Cardiac muscle cell (in vitro differentiated cells and primary cell): ENCODE data around the gene EFHC1. TPM values are rescaled to one million over a fixed set of nuclear protein-coding genes. Genes with fewer than 3 reads are reported as not detected.

Source experiments
- DNase-seq, 2 donors: peaks; one replicate each; pipeline versions ENCODE4 v3.0.0 to v3.0.0-alpha.2; 2010 to 2017; ENCODE audit warnings: low read depth in 1 of 2, low spot score in 1 of 2
- H3K27ac ChIP-seq: fragments of 200-600 bp; sonication (generic); 2 replicates; pipeline ENCODE4 v1.5.1; 2016
- H3K27me3 ChIP-seq: fragments of 200-600 bp; sonication (generic); 2 replicates; pipeline ENCODE4 v1.6.0; 2016; ENCODE audit warnings: control low read depth
- H3K36me3 ChIP-seq: fragments of 200-600 bp; sonication (generic); 2 replicates; pipeline ENCODE4 v1.5.1; 2016; ENCODE audit warnings: control low read depth
- H3K4me1 ChIP-seq: fragments of 200-600 bp; sonication (generic); 2 replicates; pipeline ENCODE4 v1.8.1; 2017; ENCODE audit warnings: low read depth, mild to moderate bottlenecking, mixed run types
- H3K4me3 ChIP-seq: fragments of 200-600 bp; sonication (generic); 2 replicates; pipeline ENCODE4 v1.5.1; 2016; ENCODE audit warnings: mild to moderate bottlenecking
- H3K9me3 ChIP-seq: fragments of 200-600 bp; sonication (generic); 2 replicates; pipeline ENCODE4 v1.5.1; 2017; ENCODE audit warnings: low read depth, mild to moderate bottlenecking, control low read depth
- polyA plus RNA-seq: library from polyadenylated mRNA; unstranded; fragments of >200 nt; fragmentation: Nextera tagmentation; extraction: Ambion mirVana; gene quantifications from 2 replicates; pipeline ENCODE4 v1.2.1, GENCODE V29; 2016
- total RNA-seq: library from RNA; depleted of rRNA; stranded (reverse); fragments of >200 nt; gene quantifications from 2 replicates; pipeline ENCODE4 v1.2.3, GENCODE V29; 2016
- TF ChIP-seq, protein P1 (sequence below): IDR thresholded peaks from 2 replicates; pipeline ENCODE4 v1.5.1; 2012; ENCODE audit warnings: low read depth, mild to moderate bottlenecking, low read length

Gene EFHC1
- total and polyA plus RNA-seq, 2 experiments from 2014 or later: 21.0 to 22.7 TPM

DNA sequence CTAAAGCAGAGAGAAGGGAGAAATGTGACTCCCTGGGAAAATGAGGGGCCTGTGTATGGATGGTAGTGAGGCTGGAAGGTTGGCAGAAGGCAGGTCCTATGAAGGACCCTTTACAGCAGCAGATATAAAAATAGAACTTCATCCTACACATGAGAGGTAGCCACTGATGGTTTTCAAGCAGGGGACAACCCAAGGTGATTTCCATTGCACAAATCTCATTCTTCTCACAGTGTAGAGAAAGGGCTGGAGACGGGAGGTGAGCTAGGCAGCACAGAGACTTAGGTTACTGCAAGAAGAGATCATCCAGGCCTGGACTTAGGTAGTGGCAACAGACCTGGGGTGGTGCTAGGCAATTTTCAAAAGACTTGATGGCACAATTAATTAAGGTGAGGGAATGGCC, 126.0 kb downstream of the EFHC1 start:
- Histone ChIP-seq H3K36me3 (no peaks in the 10 kb centered on the region), H3K27ac (no peak overlapping the region), H3K9me3 (no peaks in the 10 kb centered on the region), H3K4me1 (peaks cover 4% of the 10 kb centered on the region), H3K27me3 (no peaks in the 10 kb centered on the region), H3K4me3 (no peak overlapping the region)
- no peak for DNase-seq
- TF ChIP-seq, protein P1, sequence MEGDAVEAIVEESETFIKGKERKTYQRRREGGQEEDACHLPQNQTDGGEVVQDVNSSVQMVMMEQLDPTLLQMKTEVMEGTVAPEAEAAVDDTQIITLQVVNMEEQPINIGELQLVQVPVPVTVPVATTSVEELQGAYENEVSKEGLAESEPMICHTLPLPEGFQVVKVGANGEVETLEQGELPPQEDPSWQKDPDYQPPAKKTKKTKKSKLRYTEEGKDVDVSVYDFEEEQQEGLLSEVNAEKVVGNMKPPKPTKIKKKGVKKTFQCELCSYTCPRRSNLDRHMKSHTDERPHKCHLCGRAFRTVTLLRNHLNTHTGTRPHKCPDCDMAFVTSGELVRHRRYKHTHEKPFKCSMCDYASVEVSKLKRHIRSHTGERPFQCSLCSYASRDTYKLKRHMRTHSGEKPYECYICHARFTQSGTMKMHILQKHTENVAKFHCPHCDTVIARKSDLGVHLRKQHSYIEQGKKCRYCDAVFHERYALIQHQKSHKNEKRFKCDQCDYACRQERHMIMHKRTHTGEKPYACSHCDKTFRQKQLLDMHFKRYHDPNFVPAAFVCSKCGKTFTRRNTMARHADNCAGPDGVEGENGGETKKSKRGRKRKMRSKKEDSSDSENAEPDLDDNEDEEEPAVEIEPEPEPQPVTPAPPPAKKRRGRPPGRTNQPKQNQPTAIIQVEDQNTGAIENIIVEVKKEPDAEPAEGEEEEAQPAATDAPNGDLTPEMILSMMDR: no peak

DNA sequence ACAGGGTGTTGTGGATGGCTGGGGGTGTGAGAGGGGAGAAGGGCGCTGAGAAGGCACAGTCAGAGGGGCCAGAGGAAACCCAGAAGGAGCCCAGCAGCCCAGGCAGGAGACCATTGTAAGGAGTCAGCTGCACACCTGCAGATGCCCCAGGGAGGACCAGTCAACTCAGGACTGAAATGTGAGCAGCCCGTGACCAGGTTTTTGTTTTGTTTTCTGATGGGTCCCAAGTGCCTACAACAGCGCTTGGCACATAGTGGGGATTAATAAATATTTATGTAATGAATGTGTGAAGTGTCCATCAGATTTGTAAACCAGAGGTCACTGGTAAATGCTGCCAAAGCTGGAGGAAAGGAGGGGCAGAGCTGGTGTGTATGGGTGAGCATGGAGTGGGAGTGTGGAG, 126.5 kb downstream of the EFHC1 start:
- TF ChIP-seq, protein P1: no peak
- H3K27ac ChIP-seq: no peak overlapping the region
- H3K4me3 ChIP-seq: no peak overlapping the region
- no peaks in the 10 kb centered on the region for H3K27me3 ChIP-seq
- H3K36me3 ChIP-seq: no peaks in the 10 kb centered on the region
- no peaks in the 10 kb centered on the region for H3K9me3 ChIP-seq
- DNase-seq: no peak
- peaks cover 9% of the 10 kb centered on the region for H3K4me1 ChIP-seq

DNA sequence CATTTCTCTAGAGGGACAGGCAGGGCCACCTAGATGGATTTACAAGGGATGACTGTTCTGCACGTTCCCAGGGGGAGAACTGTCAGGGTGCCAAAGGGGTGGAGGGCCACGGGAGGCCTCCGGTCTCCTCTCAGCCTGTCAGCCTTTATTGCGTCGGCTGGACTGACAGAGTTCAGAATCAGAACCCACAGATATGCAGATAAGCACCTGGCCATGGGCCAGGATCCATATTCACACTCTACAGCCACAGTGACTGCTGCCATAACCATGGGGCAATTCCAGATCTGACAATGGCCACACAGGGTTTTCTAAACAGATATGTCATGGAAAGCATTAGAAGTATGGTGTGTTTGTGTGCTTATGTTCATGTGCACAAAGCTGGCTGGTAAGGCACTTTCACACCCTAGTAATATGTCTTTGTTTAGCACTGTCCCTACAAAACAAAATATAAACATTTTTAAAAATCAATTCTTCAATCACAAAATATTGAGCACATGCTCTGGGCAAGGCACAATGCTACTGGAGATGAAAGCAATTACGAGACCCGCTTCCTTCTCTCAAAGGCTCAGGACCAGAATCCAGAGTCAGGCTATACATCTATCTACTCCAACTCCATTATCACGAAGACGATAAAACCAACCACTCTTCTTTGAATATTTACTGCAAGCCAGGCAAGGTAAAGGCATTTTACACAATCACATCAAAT, 127.7 kb downstream of the EFHC1 start:
- H3K27me3 ChIP-seq: no peaks in the 10 kb centered on the region
- peak in 1 of 2 donors; percentile 53 for DNase-seq
- TF ChIP-seq, protein P1: no peak
- no peaks in the 10 kb centered on the region for H3K36me3 ChIP-seq
- no peak overlapping the region for H3K4me3 ChIP-seq
- no peaks in the 10 kb centered on the region for H3K9me3 ChIP-seq
- peaks cover 15% of the 10 kb centered on the region for H3K4me1 ChIP-seq
- no peak overlapping the region for H3K27ac ChIP-seq

DNA sequence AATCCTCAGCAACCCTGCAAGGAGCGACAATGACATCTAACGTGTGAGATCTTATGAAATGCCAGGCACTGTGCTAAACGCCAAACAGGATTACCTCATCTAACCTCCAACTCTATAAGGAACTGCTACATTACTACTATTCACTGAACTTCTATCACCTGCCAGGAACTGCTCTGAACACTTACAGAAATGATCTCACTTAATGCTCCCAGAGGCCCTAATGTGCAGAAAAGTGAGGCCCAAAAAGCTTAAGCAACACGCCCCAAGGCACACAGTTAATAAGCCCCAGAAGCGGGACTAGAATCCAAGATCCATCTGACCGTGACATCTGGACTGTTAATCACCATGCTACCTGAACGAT, 128.2 kb downstream of the EFHC1 start:
- no peak overlapping the region for H3K27ac ChIP-seq
- no peak for DNase-seq
- TF ChIP-seq, protein P1: no peak
- H3K27me3 ChIP-seq: no peaks in the 10 kb centered on the region
- no peaks in the 10 kb centered on the region for H3K9me3 ChIP-seq
- H3K4me3 ChIP-seq: no peak overlapping the region
- H3K4me1 ChIP-seq: peaks cover 15% of the 10 kb centered on the region
- no peaks in the 10 kb centered on the region for H3K36me3 ChIP-seq

DNA sequence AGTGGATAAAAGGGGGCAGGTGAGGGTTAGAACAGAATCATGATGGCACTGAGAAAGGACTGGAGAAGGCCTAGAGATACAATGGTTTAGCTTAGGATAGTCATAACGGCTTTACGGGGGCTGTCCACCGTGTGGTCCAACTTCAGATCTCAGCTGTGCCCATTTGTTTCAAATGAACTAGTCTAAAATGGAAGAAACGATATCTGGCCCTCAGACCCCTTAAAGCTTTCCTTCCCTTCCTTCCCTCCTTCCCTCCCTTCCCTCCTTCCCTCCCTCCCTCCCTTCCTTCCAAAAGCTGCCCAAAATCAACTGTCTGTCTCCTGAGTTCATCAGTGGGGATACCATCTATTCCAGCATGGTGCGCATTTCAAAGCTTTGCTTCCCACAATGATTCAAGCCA, 128.9 kb downstream of the EFHC1 start:
- Histone ChIP-seq H3K9me3 (no peaks in the 10 kb centered on the region), H3K4me3 (no peak overlapping the region), H3K27ac (no peak overlapping the region), H3K27me3 (no peaks in the 10 kb centered on the region), H3K36me3 (no peaks in the 10 kb centered on the region), H3K4me1 (peaks cover 15% of the 10 kb centered on the region)
- no peak for DNase-seq
- TF ChIP-seq, protein P1: no peak

DNA sequence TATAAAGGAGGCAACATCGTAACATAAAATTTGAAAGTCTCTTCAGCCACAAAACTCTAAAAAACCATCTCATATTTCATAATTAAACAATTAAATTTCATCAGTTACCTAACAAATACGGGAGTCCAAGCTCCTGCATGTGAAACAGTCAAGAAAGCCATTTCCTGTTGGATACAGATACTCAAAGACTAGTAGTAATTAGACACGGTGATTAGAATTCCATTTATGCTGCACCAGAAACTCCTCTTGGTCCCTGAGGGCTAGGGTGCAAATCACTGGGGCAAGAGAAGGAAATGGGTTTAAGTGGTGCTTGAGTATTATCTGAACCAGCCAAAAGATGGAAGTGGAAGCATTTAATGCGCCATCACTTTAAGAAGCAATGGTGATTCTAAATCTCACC, 129.3 kb downstream of the EFHC1 start:
- TF ChIP-seq, protein P1: no peak
- Histone ChIP-seq H3K36me3 (no peaks in the 10 kb centered on the region), H3K27ac (no peak overlapping the region), H3K4me1 (peaks cover 15% of the 10 kb centered on the region), H3K4me3 (no peak overlapping the region), H3K27me3 (no peaks in the 10 kb centered on the region), H3K9me3 (no peaks in the 10 kb centered on the region)
- no peak for DNase-seq
